GM10248 (cell line): Measurements from ENCODE around the gene ECE1.

Experiments used
- CTCF ChIA-PET: fragments of 300-600 bp; sonication (Branson Sonifier 250); formaldehyde crosslinking; extraction: SDS; loops from one replicate; lab custom pipeline; 2021; ENCODE audit warnings: antibody characterized with exemption; lab: Yijun Ruan, JAX
- POLR2A ChIA-PET: fragments of 350-650 bp; sonication (Branson Sonifier 250); formaldehyde crosslinking; extraction: SDS; loops from one replicate; lab custom pipeline; 2020; ENCODE audit warnings: antibody characterized with exemption; lab: Yijun Ruan, JAX
- DNase-seq: peaks from one replicate; pipeline ENCODE4 v3.0.0; 2012; ENCODE audit errors: extremely low spot score
- CTCF ChIP-seq: IDR thresholded peaks from 2 replicates; pipeline ENCODE4 v1.5.1; 2012; ENCODE audit warnings: mild to moderate bottlenecking, low read depth; ENCODE audit errors: extremely low read depth, missing control alignments, control extremely low read depth

The ECE1 gene

DNA sequence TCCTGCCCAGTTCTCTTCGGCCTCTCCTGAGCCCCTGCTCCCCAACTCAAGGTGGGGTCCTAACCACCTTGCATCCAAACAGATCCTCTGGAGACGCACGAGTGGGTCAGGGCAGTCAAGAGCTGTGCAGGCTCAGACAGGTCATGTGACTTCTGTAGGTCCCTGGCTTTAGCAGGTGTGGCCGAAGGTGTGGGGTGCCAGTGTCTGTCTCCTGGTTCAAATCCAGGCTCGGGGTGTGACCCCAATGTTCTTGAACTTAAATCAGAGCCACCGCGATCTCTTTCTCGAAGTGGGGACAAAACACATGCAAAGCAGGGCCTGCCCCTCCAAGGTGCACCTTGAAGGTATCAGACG, 27.4 kb upstream of the ECE1 start:
- no peak for TF ChIP-seq CTCF
- POLR2A ChIA-PET = no interaction called here
- CTCF ChIA-PET = no interaction called here
- no peak for DNase-seq

DNA sequence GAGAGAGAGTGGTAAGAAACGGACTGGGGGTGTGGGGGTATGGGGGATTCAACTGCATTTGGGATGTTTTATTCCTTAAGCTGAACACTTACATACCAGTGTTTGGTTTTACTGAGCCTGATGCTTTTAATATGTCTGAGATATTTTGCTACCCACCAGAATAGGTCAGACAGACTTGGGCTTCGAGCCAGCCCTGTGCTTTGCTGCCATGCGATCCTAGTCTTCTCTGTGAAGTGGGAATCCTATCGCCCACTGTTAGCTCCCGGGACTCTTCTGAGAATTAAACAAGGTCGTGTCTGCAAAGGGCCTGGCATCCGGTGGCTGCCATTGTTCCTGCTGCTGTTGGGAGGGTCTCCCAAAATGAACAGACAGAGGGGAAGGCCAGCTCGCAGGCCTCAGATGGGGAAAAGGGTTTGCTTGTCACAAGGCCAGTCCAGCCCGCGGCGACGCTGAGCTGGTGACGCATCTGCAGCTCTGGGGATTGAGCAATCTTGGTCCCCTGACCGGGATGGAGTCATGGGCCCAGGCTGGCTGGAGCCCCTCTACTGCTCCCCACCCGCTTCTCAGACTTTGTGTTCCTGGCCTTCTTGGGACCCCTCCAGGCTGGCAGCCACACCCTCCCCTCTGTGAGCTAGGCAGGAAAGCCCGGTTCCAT, 26.9 kb upstream of the ECE1 start:
- DNase-seq = no peak
- ChIA-PET CTCF (interaction anchor here (1.2 kb wide), 2 partner anchors 18 to 47 kb away, joined by 3 read pairs; no protein-coding TSS in a partner anchor), POLR2A (interaction anchor here (0.5 kb wide), 1 partner anchor 28 kb away, joined by 5 read pairs; no protein-coding TSS in a partner anchor)
- no peak for TF ChIP-seq CTCF

DNA sequence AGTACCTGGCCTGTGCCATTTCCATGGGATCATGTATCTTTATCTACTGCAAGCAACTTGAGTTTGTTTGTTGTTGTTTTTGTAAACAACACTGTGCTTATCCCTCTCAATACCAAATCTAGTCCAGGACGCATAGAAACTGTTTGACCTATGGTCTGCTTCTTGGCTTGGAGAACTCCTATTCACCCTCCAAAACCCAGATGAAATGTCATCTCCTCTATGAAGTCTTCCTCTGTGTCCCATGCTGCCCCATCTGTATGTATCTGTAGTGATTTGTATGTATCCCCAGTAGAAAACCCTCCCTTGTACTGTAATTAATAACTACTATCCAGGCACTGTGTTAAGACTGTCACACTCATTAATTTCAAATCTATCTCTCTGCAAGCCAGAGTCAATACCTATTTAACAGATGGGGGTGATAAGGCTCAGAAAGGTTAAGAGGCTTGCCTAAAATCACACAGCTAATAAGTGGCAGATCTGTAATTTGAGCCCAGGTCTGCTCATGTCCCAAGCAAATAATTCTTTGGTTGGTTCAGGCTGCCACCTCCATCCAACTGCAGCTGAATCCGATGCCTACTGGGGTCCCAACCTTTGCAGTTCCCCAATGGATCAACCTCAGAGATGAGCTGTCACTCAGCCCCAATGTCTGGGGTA, 24.6 kb upstream of the ECE1 start:
- DNase-seq = no peak
- TF ChIP-seq CTCF = no peak
- POLR2A ChIA-PET = no interaction called here
- CTCF ChIA-PET = interaction anchor here (0.8 to 2.9 kb wide), 8 partner anchors 9 to 78 kb away, joined by 3 to 9 read pairs (median 4); no protein-coding TSS in a partner anchor

DNA sequence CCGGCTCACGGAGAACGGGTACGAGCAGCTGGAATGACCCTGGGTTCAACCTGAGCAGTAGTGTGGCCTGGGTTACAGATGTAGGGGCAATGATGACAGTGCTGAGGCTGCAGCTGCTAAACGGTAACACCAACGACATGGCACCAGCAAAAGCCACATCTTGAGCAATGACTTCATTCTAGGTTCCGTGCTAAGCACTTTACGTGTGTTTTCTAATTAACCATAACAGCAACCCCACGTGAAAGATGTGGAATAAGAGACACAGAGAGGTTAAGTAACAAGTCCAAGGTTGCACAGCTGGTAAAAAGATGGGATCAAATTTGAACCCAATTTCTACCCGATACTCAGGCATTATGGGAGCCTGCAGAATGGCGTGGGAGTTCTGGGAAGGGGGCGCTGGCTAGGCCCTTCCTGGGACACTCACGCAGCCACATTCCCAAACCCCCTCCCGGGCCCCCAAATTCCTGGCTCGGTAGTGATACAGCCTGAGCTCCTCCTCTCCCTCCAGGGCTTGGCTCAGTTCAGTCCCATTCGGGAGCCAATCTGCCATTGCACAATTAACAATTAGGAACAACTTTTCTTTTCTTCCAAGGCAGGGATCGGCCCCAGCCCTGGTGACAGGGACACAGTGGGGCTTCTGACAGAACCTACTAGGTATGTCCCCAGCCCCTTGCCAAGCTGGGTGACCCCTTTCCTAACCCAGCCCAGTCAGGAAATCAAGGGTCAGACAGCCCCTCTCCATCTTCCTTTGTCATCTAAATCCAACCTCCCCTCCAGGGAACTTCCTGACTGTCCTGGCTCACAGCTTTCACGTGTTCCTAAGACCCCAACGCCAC, 23.8 kb upstream of the ECE1 start:
- DNase-seq = no peak
- TF ChIP-seq CTCF = no peak
- POLR2A ChIA-PET = no interaction called here
- CTCF ChIA-PET = interaction anchor here (1.0 to 4.0 kb wide), 8 partner anchors 8 to 44 kb away, joined by 3 to 16 read pairs (median 4); no protein-coding TSS in a partner anchor

DNA sequence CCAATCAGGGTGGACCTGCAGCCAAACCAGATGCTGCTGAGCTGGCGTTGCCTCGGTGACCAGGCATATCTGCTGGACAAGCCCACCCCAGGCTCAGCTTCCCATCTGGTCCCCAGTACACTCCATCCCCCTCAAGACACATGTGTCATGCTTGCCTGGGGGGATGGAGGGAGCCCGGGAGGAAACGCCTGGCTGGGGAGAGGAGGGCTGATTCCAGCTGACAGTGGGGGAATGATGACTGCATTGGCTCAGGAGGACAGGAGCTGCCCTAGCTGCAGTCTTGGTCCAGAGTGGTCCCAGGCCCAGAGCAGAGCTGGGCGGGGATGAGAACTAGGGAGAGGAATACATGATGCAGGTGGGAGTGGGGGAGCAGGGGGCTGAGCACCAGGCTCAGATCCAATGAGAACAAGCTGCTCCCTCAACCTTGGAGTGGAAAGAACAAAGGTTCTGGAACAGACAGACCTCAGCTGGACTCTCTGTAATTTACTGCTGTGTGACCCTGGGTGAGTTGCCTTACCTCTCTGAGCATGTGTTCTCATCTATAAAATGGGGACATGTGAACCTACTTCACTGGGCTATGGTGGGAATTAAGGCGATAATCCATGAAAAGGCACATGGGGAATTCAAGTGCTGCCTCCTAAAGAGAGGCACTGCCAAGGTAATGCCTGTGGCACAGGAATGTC, 23.1 kb upstream of the ECE1 start:
- ChIA-PET POLR2A (no interaction called here), CTCF (interaction anchor here (0.6 to 4.0 kb wide), 11 partner anchors 12 to 58 kb away, joined by 3 to 16 read pairs (median 4); no protein-coding TSS in a partner anchor)
- DNase-seq = no peak
- no peak for TF ChIP-seq CTCF
